ENCODE data around the gene FBXW11.

DNA sequence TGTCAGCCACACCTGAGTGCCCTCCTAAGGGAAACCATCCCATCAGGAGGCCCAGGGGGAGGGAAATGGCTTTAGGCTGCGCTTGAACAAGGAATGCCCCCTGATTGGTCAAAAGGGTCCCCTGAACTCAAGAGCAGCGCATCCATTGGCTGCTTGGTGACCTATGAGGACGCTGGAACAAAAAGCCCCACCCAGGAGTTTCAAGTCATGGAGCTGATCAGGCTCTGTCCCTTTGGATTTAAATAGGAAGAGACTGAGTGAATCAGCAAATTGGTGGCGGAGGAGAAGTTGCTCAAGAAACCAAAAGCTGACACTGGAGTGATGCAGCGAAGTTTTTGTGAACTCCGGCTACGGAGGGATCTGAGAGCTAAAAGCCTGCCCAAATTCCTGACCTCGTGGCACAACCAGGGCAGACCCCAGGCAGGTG lies 154.2 kb downstream of the FBXW11 start:
- TF ChIP-seq, protein P1, sequence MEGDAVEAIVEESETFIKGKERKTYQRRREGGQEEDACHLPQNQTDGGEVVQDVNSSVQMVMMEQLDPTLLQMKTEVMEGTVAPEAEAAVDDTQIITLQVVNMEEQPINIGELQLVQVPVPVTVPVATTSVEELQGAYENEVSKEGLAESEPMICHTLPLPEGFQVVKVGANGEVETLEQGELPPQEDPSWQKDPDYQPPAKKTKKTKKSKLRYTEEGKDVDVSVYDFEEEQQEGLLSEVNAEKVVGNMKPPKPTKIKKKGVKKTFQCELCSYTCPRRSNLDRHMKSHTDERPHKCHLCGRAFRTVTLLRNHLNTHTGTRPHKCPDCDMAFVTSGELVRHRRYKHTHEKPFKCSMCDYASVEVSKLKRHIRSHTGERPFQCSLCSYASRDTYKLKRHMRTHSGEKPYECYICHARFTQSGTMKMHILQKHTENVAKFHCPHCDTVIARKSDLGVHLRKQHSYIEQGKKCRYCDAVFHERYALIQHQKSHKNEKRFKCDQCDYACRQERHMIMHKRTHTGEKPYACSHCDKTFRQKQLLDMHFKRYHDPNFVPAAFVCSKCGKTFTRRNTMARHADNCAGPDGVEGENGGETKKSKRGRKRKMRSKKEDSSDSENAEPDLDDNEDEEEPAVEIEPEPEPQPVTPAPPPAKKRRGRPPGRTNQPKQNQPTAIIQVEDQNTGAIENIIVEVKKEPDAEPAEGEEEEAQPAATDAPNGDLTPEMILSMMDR (conservative IDR thresholded peaks at IDR 0.05) = no peak
- no peak for TF ChIP-seq EZH2 (IDR thresholded peaks at IDR 0.05; ENCODE audit: low read depth)
